Stimulated activated CD4-positive, alpha-beta T cell treated with anti-CD3 and anti-CD28 coated beads, Interleukin-2, amount 100 ng/mL, for 48 hours (primary cell): ENCODE results near the gene PCNX3.

Experiments used
- DNase-seq, 2 donors: peaks; one replicate each; pipeline ENCODE4 v3.0.0-alpha.2; 2020

PCNX3 gene

DNA sequence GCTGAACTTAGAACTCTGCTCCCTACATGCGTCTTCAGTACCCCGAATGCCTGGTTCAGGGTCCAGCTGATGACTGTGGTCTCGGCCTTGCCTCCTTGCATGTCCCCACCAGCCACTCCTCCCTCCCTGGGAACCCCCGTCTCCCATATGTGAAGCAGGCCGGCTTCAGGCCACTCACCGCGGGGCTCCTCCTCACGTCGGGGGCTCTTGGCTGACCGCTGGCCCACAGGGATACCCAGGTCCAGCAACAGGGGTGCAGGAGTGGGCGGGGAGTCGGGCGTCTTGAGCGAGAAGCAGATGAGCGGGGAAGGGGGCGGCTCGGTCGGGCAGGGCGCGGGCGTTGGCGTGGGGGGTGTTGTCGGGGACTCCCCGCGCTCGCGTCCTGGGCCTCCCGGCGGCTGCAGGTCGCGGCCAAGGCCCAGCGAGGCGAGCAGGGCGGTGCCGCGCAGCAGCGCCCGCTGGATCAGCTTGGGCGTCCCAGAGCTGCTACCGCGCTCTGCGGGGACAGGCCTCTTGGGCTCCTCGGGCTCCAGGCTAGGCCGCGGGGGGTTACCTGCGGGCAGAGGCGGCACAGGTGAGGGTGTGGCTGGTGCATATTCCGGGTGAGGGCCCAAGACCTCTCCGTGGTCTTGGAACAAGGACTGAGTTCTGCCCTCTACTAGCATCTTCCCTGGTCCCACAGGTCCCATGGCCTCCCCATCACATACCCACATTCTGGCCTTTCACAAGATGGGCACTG, 16.2 kb upstream of the PCNX3 start:
- no peak for DNase-seq

DNA sequence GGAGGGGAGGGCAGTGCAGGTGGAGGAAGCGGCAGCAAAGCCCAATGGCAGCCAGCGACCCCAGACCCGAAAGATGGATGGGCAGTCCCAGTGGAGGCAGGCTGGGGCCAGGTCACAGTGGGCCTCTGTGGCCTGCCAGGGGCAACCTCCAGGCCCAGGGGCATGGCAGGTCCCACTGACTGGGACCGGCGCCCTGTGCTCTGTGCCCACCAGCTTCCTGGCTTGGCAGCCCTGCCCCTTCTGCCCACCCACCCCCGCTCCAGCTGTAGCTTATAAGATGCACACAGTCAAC, 15.7 kb upstream of the PCNX3 start:
- no peak for DNase-seq

DNA sequence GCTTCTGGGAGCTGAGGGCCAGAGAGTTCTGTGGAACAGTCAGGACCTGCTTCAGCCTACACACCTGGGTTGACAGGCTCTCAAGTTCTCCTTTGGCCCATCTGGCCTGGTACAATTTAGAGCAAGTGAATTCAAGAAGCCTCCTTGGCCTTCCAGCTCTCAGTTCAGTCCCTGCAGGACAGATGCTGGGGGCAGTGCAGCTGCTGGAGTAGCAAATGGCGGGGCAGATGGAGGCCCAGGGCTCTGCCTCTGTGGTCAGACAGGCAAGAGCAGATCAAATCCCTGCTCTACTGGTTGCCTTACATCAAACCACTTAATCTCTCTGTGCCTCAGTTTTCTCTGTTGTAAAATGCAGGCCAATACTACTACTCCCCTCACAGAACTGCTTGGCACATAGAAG, 11.3 kb upstream of the PCNX3 start:
- no peak for DNase-seq

DNA sequence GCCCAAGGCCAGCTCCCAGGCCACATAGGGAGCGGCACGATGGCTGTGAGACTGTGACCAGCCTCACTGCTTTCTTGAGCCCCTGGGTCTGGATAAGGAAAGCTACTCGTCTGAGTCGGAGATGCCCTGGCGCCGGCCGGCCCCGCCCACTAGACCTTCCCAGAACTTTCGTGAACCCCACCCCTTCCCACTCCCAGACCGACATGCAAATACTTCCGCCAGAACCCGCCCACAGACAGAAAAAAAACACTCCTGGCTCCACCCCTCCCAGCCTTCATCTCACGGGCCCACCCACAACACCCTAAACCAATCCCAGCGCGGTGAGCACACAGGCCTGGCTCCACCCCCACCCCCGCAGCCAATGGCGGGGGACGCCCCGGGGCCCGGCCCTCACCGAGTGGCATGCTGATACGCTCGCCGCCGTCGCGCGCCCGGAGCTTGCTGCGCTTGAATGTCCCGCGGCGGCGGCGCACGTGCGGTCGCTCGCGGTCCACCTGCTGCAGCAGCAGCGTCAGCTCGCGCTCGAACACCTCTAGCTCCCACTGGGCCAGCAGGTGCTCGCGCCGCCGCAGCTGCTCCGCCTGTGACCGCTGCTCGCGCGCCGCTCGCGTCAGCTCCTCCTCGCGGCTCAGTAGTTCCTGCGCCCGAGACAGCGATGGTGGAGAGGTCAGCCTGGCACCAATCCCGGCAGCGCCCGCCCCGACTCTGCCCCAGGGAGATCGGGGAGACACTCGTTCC, 8.5 kb upstream of the PCNX3 start:
- DNase-seq: no peak

DNA sequence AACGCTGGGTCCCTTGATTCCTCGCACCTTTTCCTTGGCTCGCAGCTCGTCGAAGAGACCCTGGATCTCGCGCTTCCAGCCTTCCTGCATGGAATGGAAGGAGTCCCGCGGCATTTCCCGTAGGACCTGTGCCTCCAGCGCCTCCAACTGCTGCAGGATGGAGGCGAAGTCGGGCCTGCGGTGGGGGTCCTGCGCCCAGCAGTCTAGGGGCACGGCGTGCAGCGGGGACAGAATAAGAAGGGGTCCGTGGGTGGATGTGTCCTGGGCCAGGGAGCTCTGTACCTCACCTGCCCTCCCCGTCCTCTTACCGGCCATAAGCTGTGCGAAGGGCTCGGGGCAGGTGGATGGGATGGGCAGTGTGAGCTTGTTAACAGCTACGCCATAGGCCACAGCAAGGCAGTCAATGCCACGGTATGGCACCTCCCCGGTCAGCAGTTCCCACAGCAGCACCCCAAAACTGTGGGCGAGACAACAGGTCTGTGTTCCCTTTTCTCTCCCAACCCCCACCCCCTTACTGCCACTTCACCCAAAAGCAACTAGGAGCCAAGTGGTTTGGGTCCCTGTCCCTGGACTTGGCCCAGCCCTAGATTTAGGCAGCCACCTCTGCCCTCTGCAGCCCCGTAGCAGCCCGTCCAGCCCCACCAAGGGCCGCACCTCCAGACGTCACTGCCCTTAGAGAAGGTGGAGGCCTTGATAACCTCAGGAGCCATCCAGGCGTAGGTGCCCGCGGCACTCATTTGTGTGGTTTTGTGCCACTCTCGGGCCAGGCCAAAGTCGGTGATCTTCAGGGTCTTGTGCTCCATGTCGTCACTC, 7.8 kb upstream of the PCNX3 start:
- no peak for DNase-seq

DNA sequence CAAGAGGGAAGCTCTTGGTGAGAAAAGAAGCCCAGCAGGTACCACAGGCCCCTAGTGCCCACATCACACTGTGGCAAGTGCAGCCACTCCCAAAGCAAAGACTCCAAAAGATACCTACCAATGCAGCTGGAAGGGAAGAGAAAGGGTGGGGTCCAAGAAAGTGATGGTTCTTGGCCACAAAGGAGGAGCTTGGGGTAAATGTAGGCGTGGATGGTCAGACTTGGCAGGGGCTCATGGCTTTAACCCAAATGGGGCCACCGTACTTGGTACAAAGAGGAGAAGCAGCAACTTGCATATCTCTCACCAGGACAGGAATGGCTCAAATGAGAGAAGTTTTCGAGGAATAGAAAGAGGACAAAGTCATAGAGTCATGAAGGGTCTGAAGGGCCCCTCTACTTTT, 6.3 kb upstream of the PCNX3 start:
- DNase-seq: no peak

DNA sequence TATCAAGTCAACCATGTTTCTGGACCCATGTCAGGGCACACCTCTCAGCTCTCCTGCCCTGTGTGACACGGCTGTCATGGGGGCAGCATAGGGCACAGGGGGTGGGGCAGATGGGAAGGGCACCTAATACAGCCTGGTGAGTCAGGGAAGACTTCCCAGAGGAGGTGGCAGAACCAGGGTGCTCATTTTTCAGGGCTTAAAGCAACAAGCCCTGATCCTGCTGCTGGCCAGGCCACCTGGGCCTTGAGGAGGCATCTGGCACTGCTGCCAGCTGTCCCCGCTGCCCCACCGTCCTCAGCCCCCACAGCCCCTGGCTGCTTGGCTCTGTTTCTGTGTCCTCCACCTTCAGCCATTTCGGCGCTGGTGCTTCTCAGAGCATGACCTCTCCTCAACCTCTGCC, 5.9 kb upstream of the PCNX3 start:
- no peak for DNase-seq

DNA sequence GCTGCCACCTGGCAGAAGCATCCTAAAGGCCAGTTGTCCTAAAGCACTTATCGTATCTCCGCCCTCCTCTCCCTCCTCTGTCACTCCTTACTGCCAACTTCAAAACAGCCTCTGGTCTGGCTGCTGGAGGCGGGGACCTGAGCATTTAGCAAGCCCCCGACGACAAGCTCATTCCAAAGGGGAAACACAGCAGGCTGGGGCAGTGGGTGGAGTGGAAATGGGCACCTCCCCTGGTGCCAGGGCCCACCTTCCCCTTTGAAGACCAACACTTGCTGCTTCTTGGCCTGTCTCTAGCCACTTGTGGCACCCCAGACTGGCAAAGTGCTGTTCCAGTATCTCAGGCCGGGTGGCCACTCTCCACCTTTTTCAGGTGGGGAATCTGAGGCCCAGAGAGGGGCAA, 5.2 kb upstream of the PCNX3 start:
- no peak for DNase-seq

DNA sequence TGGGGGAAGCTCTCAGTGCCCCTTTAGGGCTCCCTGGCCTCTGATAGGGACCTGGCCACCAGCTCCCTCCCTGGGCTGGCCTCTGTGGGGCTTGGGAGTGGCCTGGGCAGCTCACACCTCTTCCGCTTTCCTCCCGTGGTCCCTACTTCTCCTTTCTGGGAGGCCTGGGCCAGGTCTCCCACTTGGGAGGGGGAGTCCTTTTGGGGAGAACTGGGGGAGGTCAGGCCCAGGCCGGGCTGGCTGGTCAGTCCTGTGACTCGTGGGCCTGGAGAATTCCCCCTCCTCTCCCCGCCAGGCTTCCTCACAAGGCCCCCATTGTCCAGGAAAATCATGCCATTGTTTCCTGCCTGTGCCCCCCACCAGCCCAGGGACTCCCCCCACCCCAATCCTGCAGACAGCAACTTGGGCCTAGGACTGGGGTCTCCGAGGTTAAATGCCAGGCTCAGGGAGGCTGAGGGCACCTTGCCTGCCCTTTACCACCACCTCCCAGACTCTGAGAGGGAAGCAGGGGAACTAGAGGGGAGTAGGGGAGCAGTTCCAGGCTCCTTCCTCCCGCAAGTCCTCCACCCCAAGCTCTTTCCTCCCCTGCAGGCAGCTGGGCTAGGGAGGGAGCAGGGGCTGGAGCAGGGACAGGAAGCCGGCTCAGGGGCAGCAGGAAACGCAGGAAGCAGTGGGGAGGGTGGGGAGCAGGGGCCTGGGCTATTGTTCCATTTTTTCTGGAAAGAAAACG, 4.4 kb upstream of the PCNX3 start:
- no peak for DNase-seq

DNA sequence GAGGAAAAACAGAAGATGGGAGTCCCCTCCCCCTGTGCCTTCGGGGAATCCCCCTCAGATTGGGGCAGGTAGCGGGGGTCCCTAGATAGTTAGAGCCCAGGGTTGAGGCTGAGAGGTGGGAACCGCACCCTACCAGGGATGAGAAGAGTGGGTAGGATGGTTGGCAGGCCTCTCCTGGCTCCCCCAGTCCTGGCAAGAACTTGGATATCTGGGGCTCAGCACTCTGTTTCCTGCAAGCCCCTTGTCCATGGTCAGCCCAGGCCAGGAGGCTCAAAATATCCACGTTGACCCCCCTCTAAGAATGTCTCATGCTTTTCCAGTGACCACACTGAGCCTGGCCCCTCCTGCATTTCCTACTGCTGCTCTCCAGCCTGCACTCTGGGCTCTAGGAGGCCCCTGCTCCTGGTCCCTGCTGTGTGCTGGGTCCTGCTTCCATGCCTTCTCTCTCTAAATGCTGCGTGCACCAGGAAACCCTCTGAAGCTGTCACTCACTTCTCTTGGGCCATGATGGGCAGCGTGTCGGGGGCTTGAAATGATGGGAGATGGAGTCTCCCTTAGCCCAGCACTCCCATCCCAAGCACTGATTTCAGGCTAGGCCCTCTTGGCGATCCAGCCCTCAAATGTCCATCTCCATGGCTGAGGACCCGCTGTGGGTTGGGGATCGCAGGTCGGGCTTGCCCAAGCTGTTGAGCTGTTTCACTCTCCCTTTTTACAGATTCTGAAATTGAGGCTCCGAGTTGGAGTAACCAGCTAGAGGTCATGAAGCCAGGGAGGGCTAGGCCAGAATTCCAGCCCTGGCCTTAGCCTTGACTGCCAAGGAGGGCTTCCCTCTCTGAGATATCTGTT, 3.6 kb upstream of the PCNX3 start:
- DNase-seq: no peak

DNA sequence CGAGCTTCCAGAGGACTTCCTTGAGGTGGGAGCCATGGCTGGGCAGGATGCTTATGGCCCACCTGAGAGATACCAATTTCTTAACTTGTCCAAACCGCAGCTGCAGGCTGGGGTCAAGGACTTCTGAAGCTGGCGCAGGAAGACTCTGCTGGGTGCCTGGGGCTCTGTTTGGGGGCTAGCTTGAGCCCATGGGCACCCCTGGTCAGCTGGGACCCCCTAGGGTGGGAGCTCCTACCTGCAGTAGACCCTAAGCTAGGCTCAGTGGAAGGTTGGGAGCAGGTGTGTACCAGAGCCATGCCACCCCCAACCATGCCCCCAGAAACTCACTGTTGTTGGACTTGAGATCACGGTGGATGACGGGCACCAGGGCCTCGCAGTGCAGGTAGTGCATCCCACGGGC, 2.9 kb upstream of the PCNX3 start:
- no peak for DNase-seq

DNA sequence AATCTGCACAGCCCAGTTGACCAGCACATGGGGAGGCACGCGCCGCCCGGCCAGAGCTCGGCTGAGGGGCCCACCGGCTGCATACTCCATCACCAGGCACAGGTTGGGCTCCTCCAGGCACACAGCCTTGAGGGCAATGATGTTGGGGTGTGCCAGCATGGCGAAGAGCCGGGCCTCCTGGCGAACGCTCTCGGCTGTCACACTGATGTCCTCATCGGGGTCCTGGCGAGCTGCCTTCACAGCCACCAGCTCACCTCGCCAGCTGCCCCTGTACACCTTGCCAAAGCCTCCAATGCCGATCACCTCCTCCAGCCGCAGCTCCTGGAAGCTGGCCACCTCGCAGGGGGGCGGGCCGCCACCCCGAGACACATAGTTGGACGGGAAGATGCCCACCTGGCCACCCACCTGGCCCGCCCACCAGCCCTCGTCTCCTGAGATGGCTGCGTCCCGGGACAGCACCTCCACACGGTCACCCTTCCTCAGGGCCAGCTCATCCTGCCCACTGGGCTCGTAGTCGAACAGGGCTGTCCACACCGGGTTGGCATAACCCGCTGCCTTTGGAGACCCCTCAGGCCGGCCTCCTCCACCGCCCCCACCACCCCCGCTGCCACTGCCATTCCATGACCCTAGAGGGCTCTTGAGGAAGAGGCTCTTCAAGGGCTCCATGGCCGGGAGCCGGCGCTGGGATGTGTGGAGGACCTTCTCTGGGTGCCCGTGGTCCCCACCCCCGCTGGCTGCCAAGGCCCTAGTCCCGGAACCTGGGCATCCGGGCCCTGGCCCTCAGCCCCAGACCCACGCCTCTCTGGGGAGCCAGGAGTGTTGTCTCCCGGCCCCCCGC, 2.3 kb upstream of the PCNX3 start:
- DNase-seq: no peak

DNA sequence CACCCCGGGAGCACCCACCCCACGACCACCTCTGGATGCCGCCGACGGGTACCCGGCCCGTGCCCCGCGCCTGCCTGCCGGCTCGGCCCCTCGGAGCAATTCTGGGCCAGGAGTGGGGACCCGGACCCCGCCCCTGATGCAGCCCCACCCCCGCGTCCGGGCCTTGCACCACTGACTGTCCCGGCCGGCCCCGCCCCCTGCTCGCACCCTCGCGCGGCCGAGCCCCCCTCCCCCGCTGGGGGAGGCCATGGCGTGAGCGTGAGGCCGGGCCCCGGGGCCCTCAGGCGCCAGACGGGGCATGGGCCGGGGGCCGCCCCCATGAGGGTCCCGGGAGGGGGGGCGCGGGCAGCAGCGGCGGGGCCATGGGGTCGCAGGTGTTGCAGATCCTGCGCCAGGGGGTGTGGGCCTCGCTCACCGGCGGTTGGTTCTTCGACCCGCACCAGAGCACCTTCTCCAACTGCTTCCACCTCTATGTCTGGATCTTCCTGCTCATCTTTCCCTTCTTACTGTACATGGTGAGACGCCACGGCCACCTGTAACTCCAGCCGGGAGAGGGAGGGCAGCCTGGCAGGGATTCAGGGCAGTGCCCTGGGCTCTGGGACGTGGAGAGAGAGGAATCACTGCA, 486 bp downstream of the PCNX3 start:
- DNase-seq: no peak

DNA sequence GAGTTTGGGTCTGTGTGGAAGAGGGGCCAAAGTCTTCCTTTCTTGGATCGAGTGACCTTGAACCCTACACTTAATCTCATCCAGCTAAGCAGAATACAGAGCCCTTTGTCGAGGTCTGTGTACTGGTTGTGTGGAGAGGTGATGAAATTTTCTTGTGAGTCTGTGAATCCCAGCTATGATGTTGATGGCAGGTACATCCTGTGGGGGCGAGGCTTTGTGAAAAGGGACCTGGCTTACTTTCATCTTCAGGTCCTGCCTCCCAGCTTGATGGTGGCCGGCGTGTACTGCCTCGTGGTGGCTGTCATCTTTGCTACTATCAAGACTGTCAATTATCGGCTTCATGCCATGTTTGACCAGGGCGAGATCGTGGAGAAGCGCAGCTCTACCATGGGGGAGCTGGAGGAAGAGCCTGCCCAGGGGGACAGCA, 1.0 kb downstream of the PCNX3 start:
- no peak for DNase-seq

DNA sequence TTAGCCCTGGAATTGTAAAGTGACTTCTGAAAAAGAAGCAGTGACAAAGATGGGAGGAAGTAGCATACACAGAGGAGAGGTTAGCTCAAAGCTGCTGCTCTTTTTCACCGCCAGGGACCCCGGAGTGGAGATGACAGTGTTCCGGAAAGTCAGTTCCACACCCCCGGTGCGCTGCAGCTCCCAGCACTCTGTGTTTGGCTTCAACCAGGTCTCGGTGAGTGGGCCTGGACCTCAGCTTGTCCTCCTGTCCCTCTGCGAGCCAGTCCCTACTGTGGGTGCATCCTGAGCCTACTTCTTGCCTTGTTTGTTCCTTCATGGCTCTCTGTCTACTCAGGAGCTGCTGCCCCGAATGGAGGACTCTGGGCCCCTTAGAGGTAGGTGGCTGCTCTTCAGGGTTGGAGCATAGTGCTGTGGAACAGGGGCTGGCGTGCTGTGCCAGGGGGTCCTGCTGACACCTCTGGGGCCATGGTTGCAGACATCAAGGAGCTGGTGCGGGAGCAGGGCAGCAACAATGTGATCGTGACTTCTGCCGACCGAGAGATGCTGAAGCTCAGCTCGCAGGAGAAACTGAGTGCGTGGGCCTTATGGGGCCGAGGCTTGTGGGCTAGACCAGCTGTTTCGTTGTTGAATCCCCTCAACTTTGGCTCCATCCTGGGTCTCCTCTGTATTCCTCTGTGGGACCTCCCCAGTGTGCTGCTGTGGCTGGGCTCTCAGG, 1.7 kb downstream of the PCNX3 start:
- no peak for DNase-seq

DNA sequence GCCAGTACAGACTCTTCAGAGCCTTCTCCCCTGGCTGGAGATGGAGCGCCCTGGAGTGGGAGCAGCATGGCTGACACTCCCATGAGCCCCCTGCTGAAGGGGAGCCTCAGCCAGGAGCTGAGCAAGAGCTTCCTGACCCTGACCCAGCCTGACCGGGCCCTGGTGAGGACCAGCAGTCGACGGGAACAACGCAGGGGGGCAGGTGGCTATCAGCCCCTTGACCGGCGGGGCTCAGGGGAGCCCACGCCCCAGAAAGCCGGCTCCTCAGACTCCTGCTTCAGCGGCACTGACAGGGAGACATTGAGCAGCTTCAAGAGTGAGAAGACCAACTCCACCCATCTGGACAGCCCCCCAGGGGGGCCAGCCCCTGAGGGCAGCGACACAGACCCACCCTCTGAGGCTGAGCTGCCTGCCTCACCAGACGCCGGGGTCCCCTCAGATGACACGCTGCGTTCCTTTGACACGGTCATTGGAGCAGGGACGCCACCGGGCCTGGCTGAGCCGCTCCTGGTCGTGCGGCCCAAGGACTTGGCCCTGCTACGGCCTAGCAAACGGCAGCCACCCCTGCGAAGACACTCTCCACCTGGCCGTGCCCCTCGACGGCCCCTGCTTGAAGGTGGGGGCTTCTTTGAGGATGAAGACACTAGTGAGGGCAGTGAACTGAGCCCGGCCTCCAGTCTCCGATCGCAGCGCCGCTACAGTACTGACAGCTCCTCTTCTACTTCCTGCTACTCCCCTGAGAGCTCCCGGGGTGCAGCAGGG, 2.6 kb downstream of the PCNX3 start:
- no peak for DNase-seq

DNA sequence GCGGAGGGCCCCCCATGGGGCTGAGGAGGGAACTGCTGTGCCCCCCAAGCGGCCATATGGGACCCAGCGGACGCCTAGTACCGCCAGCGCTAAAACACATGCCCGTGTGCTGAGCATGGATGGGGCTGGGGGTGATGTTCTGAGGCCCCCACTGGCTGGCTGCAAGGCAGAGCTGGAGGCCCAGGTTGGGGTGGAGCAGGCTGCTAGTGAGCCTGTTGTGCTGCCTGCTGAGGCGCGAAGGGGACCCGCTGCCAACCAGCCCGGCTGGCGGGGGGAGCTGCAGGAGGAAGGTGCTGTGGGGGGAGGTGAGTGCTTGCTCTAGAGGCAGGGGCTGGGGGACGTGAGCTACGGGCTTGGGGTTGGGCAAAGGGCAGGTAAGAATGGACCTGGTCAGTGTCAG, 3.2 kb downstream of the PCNX3 start:
- DNase-seq: no peak

DNA sequence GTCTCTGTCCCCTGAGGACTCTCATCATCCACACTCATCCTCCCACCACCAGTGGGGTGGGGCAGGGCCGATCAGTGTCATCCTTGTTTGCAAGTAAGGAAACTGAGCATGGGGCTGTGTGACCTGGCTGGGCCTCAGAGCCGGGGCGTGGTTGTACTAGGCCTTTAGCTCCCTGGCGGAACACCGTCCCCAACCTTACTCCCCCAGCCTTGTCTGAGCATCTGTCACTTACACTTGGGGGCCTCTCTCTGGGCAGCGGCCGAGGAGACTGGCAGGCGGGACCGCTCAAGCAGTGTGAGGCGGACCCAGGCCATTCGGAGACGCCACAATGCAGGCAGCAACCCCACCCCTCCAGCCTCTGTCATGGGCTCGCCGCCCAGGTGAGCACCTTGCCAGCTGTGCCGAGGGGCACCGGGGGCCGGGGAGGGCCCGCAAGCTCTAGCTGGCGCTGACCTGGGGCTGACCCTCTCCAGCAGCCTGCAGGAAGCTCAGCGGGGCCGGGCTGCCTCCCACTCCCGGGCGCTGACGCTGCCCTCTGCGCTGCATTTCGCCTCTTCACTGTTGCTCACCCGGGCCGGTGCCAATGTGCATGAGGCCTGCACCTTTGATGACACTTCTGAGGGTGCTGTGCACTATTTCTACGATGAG, 3.8 kb downstream of the PCNX3 start:
- no peak for DNase-seq

DNA sequence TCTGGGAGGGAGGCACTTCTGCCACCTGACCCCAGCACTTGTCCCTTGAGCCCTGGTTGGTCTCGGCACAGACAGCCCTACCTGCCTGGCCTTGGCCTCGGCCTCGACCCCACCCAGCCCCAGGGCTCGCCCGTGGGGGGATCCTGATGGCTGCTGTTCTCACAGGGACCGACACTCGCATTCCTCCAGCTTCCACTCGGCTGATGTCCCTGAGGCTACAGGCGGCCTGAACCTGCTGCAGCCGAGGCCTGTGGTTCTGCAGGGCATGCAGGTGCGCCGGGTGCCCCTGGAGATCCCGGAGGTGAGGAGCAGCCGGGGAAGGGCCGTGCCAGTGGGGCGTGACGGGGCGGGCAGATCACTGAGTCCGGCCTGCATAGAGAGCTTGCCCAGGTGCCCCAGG, 5.1 kb downstream of the PCNX3 start:
- no peak for DNase-seq
